ENCODE results near the gene CD82.

GRCh38 chr11:44622190-44622650, 56.8 kb downstream of the CD82 start:
- TF ChIP-seq GTF2F1 (IDR thresholded peaks at IDR 0.05; ENCODE audit: low read length) (no peak), CTCF (CRISPR knock-in tag; IDR thresholded peaks at IDR 0.05) (no peak), MTA3 (CRISPR knock-in tag; IDR thresholded peaks at IDR 0.05) (no peak), TRAFD1 (CRISPR knock-in tag; IDR thresholded peaks at IDR 0.05; ENCODE audit: borderline replicate concordance) (no peak), GPBP1L1 (CRISPR knock-in tag; IDR thresholded peaks at IDR 0.05) (no peak), KLF9 (CRISPR knock-in tag; IDR thresholded peaks at IDR 0.05; ENCODE audit: low read depth) (no peak), ZNF224 (CRISPR knock-in tag; IDR thresholded peaks at IDR 0.05) (no peak), ATF4 (CRISPR knock-in tag; IDR thresholded peaks at IDR 0.05) (no peak), ATF7 (IDR thresholded peaks at IDR 0.05) (no peak), ATF7 (CRISPR knock-in tag; IDR thresholded peaks at IDR 0.05) (no peak), ZBTB8A (CRISPR knock-in tag; IDR thresholded peaks at IDR 0.05; ENCODE audit: borderline replicate concordance, low read depth) (no peak), SOX13 (IDR thresholded peaks at IDR 0.05) (no peak), SOX13 (CRISPR knock-in tag; conservative IDR thresholded peaks at IDR 0.05 in 1 of 2, IDR thresholded peaks at IDR 0.05 in 1 of 2) (no peak), ZNF333 (CRISPR knock-in tag; IDR thresholded peaks at IDR 0.05; ENCODE audit: borderline replicate concordance) (no peak), POLR2AphosphoS5 (IDR thresholded peaks at IDR 0.05; ENCODE audit: low read depth, low read length) (no peak), ZNF414 (CRISPR knock-in tag; IDR thresholded peaks at IDR 0.05) (no peak)
